GM21367 (cell line): ENCODE data around the gene MYZAP.

Source experiments
- ATAC-seq: cut with Tn5 transposase; IDR thresholded peaks from one replicate; pipeline ENCODE4 v1.9.1; 2021; ENCODE audit not compliant: unreplicated experiment

Gene MYZAP

DNA sequence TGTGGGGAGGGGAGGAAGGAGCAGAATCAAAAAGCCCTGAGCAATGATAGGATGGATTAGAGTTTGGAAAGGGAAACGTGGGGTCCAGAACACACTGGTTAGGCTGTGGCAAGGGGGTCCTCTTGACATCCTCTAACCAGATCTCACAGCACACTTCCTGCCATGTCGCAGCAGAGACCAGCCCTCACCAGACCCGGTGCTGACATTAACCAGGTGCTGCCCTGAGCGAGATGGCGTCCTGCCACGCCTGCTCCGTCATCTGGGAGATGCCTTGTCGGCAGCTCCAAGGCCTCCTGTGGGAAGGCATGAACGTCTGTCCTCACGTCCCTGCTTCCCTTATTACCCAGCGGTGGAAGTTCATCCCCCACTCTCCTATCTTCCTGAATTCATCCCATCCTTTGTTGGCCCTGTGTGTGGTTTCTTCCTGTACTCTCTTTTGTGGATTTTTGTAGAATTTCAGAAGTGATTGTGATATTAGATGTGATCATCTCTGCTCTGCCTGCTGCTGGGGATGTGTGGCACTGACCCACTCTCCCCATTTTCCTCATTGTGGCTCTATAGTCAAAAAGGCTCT is 29.4 kb upstream of the MYZAP start:
- no peak for ATAC-seq

GRCh38 chr15:57563416-57563815 is 28.3 kb upstream of the MYZAP start:
- no peak for ATAC-seq

GRCh38 chr15:57565311-57565710 is 26.4 kb upstream of the MYZAP start:
- no peak for ATAC-seq

DNA sequence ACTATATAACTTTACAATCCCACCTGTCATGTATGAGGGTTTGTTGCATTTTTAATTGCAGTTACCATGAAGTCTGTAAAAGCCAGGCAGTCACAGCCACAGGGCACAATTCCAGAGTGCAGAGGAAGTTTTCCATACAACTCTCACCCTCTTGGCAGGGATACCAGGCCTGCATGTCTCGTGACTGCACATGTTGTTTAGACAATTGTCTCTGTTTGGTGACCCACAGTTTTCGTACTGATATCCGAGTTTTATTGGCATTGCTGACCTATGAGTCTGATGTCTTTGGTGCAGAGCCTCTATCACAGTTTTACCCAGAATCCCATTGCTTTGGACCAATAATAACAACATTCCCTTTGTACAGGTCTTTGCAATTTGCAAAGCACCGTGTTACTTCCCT is 24.9 kb upstream of the MYZAP start:
- ATAC-seq = no peak

- ATAC-seq = no peak
Observed at GRCh38 chr15:57567891-57568290, 23.8 kb upstream of the MYZAP start.

DNA sequence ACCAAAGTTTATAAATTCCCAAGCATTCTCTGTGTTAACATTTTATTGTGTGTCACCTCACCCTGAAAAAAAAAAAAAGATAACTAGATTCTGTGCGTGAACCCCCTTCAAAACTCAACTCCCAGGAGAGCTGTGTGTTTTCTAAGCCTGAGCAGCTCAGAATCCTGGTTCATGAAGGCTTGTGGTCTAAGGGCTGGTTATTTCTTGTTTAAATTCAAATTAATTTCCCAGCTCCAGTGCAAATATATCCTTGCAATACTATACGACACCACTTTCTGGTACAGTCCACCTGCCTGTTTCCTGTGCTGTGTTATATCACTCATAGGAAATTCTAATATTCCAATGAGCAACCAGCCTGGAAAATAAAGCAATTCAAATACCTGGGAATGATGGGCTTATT is 23.4 kb upstream of the MYZAP start:
- no peak for ATAC-seq

DNA sequence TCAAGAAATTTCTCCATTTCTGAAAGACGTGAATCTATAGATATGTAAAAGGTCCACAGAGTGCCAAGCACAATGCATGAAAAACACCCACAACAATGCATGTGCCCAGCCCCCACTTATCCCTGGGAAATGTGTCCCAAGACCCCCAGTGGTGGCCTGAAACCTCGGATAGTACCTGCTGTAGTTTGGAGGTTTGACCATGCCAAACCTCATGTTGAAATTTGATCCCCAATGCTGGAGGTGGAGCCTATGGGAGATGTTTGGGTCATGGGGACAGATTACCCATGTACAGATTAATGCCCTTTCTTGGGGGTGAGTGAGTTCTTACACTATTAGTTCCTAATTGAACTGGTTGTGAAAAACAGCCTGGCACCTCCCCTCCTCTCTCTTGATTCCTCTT is 21.4 kb upstream of the MYZAP start:
- no peak for ATAC-seq

GRCh38 chr15:57570994-57571393 is 20.7 kb upstream of the MYZAP start:
- no peak for ATAC-seq

DNA sequence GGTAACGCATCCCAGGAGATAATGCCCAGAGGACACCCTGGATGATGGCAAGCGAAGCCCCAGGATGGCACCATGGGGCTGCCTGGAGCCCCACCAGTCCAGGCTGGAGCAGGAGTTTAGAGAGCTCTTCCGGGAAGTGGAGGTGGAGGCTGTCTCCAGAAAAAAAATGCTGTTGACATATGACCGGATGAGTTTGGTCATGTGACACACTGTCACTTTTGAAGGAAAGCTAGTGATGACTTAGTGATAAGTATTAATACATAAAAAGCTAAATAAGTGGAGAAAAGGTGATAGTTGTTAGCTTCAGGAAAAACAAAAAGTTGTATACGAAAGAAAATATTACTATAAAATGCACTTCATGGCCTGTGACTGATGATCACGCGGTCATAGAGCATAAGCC is 20.0 kb upstream of the MYZAP start:
- no peak for ATAC-seq

GRCh38 chr15:57572468-57572867 is 19.2 kb upstream of the MYZAP start:
- ATAC-seq = no peak

- no peak for ATAC-seq
Observed at GRCh38 chr15:57573151-57573550, 18.6 kb upstream of the MYZAP start.

- ATAC-seq = no peak
Observed at GRCh38 chr15:57575363-57575762, 16.3 kb upstream of the MYZAP start.

DNA sequence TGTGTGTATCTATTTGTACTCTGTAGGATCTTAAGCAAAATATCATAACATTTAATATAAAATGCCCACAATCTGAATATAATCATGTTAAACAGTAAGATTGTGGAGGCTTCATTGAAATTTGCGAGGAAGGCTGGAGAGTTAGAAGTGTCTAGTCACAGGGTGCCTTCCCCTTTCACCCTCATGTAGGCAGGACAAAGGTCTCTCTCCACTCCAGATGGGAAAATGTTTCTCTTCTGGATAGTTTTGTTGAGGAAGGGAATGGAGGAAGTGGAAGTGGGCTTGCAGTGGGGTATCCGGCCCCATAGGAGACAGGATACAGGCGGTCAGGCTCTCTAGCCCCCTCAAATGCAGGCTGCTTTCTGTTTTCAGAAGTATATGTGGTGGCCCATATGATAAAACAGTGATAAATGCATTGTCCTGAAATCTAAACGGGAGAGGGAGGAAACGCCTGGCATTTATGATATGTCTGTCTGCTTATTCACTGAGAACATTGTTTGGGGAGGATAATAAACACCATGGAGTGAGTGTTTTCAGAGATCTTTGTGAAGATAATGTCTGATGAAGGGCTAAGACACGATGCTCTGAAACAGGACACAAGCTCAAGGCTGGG is 13.3 kb upstream of the MYZAP start:
- no peak for ATAC-seq

GRCh38 chr15:57580428-57580827 is 11.3 kb upstream of the MYZAP start:
- no peak for ATAC-seq

GRCh38 chr15:57580866-57581265 is 10.8 kb upstream of the MYZAP start:
- ATAC-seq = no peak

GRCh38 chr15:57582090-57582489 is 9.6 kb upstream of the MYZAP start:
- no peak for ATAC-seq

GRCh38 chr15:57583282-57583681 is 8.4 kb upstream of the MYZAP start:
- no peak for ATAC-seq

DNA sequence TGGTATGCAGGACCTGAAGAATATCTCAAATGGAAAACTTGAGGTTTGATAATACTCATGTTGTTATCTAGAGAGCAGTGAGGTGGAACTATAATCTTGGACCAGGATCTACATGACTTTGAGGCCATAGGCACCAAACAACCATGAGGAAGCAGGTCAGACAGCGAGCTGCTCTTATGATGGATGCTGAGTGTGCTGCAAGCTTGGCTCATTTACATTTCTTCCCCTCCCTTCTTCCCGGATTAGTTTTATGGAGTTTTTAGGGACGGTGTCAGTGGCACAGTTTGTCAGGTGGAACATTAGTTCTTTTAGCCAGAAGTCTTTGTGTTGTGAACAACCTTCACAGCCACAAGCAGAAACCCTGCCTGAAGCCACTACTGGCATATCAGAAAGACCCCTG is 8.0 kb upstream of the MYZAP start:
- ATAC-seq = no peak

- no peak for ATAC-seq
Observed at GRCh38 chr15:57586661-57587424, 4.9 kb upstream of the MYZAP start.

GRCh38 chr15:57589281-57589680 is 2.4 kb upstream of the MYZAP start:
- ATAC-seq = no peak

- no peak for ATAC-seq
Observed at GRCh38 chr15:57589754-57590153, 1.9 kb upstream of the MYZAP start.

DNA sequence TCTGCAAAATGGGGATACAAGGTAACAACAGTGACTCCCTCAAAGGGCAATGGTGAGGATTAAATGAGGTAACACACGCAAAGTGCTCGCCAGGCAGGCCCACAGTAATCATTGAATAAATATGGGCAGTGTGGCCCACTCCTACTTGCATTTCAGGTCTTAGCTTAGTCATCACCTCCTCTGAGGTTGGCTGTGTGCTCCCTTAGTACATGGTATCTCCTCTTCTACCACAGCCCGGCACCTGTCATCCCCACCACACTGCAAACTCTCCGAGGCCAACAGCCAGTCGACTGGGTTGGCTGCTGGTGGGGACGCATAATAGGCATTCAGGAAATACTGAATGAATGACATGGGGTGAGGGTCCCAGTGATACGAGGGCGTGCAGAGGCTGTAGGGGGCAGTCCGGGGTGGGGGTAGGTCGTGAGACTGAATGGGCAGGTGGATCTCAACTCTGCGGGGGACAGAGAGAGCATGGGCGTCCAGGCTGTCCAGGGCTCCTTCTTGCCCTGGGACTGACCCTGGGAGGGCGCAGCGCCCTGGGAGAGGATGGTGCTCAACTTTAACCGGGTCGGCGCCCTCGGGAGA is 375 bp upstream of the MYZAP start:
- no peak for ATAC-seq
